Measurements from ENCODE around the gene TMEM121B.

DNA sequence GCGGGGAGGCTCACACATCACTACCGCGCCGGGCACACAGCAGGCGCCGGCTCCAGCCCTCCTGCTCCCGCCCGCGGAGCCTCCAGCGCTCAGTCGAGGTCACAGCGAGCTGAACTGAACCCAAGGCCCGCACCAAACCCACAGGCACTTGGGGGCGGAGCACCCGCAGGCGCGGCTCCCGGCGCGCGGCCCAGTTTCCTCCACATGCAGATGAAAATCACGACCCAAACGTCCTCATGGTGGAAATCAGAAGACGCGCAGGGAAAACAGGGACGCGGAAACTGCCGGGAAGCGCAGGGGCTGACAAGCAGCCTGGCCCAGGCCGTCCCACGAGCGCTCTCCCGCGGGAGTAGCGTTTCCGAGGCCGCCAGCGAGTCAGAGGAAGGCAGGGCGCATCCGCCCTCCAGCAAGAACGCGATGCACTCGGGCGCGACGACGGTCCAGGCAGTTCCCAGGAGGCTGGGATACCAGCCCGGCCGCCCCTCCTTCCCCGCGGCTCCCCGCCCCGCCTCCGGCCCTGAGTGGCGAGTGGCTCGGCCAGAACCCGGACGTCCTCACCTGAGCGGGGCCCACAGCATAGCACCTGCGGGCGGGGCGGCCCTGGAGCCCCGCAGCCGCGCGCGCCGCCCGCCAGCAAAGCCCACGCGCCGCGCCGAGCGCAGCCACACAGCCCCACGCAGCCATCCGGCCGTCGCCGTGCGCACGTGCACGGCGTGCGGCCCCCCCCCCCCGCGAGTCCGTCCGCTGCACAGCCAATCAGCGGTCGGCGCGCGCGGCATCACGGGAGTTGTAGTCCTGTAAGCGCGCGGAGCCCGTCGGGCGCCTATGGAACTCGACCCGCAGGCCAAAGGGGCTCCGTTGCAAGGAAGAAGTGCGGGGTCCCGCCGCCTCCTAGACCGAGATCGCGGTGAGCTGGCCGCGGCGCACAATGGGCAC is 37.7 kb upstream of the TMEM121B start, which contains the start of gene HDHD5:
- TF ChIP-seq POLR2A (IDR thresholded peaks at IDR 0.05) (peak; percentile 62), POLR2AphosphoS5 (IDR thresholded peaks at IDR 0.05) (peak; percentile 29 to 62 (median 56)), EP300 (IDR thresholded peaks at IDR 0.05; ENCODE audit: low read depth) (no peak)
- TF ChIP-seq, protein P1, sequence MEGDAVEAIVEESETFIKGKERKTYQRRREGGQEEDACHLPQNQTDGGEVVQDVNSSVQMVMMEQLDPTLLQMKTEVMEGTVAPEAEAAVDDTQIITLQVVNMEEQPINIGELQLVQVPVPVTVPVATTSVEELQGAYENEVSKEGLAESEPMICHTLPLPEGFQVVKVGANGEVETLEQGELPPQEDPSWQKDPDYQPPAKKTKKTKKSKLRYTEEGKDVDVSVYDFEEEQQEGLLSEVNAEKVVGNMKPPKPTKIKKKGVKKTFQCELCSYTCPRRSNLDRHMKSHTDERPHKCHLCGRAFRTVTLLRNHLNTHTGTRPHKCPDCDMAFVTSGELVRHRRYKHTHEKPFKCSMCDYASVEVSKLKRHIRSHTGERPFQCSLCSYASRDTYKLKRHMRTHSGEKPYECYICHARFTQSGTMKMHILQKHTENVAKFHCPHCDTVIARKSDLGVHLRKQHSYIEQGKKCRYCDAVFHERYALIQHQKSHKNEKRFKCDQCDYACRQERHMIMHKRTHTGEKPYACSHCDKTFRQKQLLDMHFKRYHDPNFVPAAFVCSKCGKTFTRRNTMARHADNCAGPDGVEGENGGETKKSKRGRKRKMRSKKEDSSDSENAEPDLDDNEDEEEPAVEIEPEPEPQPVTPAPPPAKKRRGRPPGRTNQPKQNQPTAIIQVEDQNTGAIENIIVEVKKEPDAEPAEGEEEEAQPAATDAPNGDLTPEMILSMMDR (IDR thresholded peaks at IDR 0.05), result no peak
